Glutamatergic neuron (in vitro differentiated cells): ENCODE measurements around the gene COG2. TPM values are rescaled to one million over a fixed set of nuclear protein-coding genes. Genes with fewer than 3 reads are reported as not detected.

Experiments
- DNase-seq: peaks from one replicate; pipeline ENCODE4 v3.0.0; 2022
- H3K27ac Mint-ChIP-seq: one replicate; pipeline ENCODE4 v1.8.0; 2020; ENCODE audit warnings: mild to moderate bottlenecking, mixed read lengths, inconsistent platforms; ENCODE audit not compliant: unreplicated experiment
- H3K27me3 Mint-ChIP-seq: one replicate; pipeline ENCODE4 v1.8.0; 2020; ENCODE audit warnings: mild to moderate bottlenecking, moderate library complexity, mixed read lengths, inconsistent platforms; ENCODE audit not compliant: unreplicated experiment
- H3K36me3 Mint-ChIP-seq: one replicate; pipeline ENCODE4 v1.8.0; 2020; ENCODE audit warnings: mild to moderate bottlenecking, mixed read lengths, inconsistent platforms; ENCODE audit not compliant: unreplicated experiment
- H3K4me1 Mint-ChIP-seq: one replicate; pipeline ENCODE4 v1.8.0; 2020; ENCODE audit warnings: mild to moderate bottlenecking, low read depth, mixed read lengths, inconsistent platforms; ENCODE audit not compliant: unreplicated experiment
- H3K4me3 Mint-ChIP-seq: one replicate; pipeline ENCODE4 v1.8.0; 2020; ENCODE audit warnings: mild to moderate bottlenecking, mixed read lengths, inconsistent platforms; ENCODE audit not compliant: unreplicated experiment
- H3K9me3 Mint-ChIP-seq: one replicate; pipeline ENCODE4 v1.8.0; 2020; ENCODE audit warnings: mild to moderate bottlenecking, moderate library complexity, mixed read lengths, inconsistent platforms; ENCODE audit not compliant: unreplicated experiment
- total RNA-seq: library from RNA; stranded (reverse); fragmentation: NEBNext Ultra II Directional; extraction: Animal tissue kit (Norgen Biotek cat#: 25700); gene quantifications from one replicate; pipeline ENCODE4 v1.2.1, GENCODE V29; 2021; ENCODE audit not compliant: unreplicated experiment
- TF ChIP-seq, protein P1 (sequence below): fragments of 200-600 bp; sonication (generic); IDR thresholded peaks from one replicate; pipeline ENCODE4 v1.5.0; 2021; ENCODE audit not compliant: partially characterized antibody, unreplicated experiment

Gene COG2
- total RNA-seq, 1 donor from 2014 or later: 29.0 TPM

DNA sequence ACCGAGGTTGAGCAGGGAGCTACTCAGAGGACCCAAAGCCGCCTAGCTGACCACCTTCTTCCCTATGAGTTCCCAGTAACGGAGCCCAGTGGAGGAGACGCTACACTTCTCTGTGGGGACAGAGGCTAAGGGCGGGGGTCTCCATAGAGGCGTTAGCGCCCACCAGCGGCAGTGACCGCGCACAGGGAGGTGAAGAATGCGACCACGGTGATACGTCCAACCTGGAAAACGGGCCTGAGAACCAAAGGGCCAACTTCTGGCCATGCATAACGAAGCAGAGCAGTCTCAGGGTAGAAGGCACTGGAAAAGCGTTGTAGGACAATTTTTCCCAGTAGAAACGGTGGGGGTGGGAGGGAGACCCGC lies 400 bp upstream of the COG2 start:
- H3K27ac Mint-ChIP-seq: peak overlapping the region; percentile 83
- DNase-seq: peak; percentile 78

DNA sequence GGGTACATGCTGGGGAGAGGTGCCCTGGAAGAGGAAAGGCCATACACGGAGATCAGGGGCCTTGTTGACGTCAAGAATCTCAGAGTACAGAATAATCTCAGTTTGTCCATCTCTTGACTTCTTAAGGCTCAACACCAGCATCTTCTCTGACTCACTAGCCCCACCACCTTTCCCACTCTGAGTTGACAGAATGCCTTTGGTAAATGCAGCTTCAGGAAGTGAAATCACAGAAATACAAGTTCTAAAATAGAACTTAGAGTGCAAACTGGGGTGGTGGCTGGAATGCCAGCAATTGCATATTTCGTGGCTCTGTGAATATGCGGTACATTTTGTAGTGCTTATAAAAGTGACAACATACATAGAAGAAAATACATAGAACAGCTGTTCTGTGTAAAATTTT lies 1.6 kb downstream of the COG2 start:
- Mint-ChIP-seq H3K27ac (peak overlapping the region; percentile 4), H3K9me3 (peaks cover 3% of the 10 kb centered on the region), H3K36me3 (peaks cover 5% of the 10 kb centered on the region), H3K4me3 (peak overlapping the region; percentile 100), H3K27me3 (peaks cover 5% of the 10 kb centered on the region), H3K4me1 (peaks cover 4% of the 10 kb centered on the region)
- DNase-seq: no peak
- TF ChIP-seq, protein P1, sequence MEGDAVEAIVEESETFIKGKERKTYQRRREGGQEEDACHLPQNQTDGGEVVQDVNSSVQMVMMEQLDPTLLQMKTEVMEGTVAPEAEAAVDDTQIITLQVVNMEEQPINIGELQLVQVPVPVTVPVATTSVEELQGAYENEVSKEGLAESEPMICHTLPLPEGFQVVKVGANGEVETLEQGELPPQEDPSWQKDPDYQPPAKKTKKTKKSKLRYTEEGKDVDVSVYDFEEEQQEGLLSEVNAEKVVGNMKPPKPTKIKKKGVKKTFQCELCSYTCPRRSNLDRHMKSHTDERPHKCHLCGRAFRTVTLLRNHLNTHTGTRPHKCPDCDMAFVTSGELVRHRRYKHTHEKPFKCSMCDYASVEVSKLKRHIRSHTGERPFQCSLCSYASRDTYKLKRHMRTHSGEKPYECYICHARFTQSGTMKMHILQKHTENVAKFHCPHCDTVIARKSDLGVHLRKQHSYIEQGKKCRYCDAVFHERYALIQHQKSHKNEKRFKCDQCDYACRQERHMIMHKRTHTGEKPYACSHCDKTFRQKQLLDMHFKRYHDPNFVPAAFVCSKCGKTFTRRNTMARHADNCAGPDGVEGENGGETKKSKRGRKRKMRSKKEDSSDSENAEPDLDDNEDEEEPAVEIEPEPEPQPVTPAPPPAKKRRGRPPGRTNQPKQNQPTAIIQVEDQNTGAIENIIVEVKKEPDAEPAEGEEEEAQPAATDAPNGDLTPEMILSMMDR: no peak

More for the DNA sequence above, 400 bp upstream of the COG2 start:
- H3K9me3 Mint-ChIP-seq: peaks cover 3% of the 10 kb centered on the region
- TF ChIP-seq, protein P1: no peak
- peaks cover 5% of the 10 kb centered on the region for H3K36me3 Mint-ChIP-seq
- H3K27me3 Mint-ChIP-seq: peaks cover 5% of the 10 kb centered on the region
- peaks cover 4% of the 10 kb centered on the region for H3K4me1 Mint-ChIP-seq
- H3K4me3 Mint-ChIP-seq: peak overlapping the region; percentile 96

DNA sequence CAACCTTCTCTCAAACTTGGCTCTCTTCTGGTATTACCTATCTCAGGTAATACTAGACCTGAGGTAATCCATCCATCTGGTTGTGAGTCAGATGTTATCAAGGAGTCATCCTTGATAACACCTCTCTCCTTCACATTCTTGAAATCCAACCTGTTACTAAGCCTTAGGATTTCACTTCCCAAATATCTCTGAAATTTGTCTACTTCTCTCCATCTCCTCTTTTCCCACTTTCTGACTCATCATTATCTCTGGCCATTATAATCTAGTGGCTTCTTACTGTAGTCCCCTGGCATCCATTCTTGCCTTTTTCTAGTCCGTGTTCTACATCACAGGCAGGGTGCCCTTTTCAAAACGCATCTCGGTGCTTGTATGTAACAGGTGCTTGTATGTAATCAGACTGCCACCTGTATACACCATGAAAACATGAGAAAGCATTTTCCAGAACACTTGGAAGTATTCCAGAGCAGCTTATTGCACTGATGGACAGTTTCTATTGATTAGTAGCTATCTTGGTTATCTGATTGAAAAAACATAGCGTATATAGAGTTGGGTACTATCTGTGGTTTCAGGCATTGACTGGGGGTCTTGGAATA lies 4.5 kb downstream of the COG2 start:
- Mint-ChIP-seq H3K27me3 (peaks cover 2% of the 10 kb centered on the region), H3K4me1 (peaks cover 4% of the 10 kb centered on the region), H3K27ac (no peak overlapping the region), H3K9me3 (peaks cover 1% of the 10 kb centered on the region), H3K36me3 (peaks cover 5% of the 10 kb centered on the region), H3K4me3 (no peak overlapping the region)
- TF ChIP-seq, protein P1: no peak
- no peak for DNase-seq

DNA sequence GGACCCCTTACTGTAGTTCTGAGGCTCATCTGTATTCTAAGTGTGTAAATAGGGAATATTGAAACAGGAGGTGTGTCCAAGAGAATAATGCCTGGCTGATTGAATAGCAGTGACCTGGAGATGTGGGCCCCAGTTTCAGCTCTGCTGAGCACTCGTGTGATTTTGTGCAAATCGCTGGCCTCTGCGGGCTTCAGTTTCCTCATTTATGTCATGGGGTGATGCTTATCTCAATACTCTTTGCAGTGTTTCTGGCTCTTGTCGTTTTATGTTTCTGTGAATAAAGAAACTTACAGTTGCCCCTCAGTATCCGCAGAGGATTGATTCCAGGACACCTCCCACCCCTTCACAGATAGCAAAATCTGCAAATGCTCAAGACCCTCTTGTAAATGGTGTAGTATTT lies 5.0 kb downstream of the COG2 start:
- TF ChIP-seq, protein P1: no peak
- peaks cover 4% of the 10 kb centered on the region for H3K4me1 Mint-ChIP-seq
- H3K27me3 Mint-ChIP-seq: no peaks in the 10 kb centered on the region
- peaks cover 1% of the 10 kb centered on the region for H3K9me3 Mint-ChIP-seq
- DNase-seq: no peak
- H3K36me3 Mint-ChIP-seq: peaks cover 5% of the 10 kb centered on the region
- no peak overlapping the region for H3K4me3 Mint-ChIP-seq
- no peak overlapping the region for H3K27ac Mint-ChIP-seq

DNA sequence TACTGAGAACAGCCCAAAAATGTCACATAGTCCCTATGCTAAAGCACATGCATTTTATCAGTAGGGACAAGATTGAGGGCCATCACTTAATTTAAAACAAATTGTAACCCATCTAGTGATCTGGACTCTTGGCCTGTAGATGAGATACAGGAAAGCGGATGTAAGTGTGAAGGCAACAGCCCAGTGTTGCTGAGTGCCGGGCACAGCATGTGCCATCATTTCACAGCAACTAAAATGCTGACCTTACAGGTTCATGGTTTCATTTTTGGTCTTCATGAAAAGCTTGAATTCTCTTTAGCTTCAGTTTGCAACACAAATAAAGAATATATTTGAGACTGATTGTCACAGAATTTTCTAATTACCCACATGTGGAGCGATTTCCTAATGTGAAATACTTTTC lies 5.8 kb downstream of the COG2 start:
- Mint-ChIP-seq H3K4me1 (peaks cover 4% of the 10 kb centered on the region), H3K27me3 (no peaks in the 10 kb centered on the region), H3K27ac (no peak overlapping the region), H3K4me3 (no peak overlapping the region), H3K9me3 (peaks cover 1% of the 10 kb centered on the region), H3K36me3 (peaks cover 5% of the 10 kb centered on the region)
- TF ChIP-seq, protein P1: no peak
- no peak for DNase-seq
